Islet precursor cell (in vitro differentiated cells): Measurements from ENCODE around the gene SLC17A8.

Experiments used
- DNase-seq: peaks from one replicate; pipeline ENCODE4 v3.0.0-alpha.2; 2018

SLC17A8 gene

DNA sequence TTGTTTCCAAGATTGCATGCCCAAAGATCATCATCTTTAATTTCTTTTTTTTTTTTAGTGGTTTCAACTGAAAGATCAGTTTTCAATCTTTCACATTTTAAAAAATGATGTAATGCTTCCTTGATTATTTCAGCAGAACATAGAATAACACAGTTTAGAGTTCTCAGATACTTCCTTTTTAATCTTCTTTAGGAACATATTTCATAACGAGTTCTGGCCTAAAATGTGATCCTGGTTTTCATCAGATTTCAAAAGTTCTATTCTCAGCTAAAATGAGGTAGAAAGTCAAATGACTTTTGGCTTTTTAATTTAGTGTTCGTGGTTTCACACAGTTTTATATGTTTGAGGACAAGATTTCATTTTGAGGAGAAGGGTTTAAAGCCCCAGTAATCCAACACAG is 76.8 kb downstream of the SLC17A8 start:
- no peak for DNase-seq

DNA sequence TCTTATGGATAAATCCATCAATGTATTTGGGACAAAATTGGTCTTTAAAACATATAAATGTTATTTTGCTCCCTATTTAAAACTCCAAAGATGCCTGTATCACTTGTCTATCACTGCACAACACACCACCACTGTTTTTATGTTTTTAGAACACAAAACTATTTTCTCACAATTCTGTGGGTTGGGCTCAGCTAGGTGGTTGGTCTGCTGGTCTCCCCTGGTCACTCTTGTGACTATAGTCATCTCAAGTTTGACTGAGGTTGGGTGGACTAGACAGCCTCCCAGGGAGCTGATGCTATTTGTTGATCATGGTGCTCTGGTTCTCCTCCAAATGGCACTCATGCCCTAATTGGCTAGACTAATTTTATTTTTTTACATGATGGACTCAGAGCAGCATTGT is 77.3 kb downstream of the SLC17A8 start:
- no peak for DNase-seq

DNA sequence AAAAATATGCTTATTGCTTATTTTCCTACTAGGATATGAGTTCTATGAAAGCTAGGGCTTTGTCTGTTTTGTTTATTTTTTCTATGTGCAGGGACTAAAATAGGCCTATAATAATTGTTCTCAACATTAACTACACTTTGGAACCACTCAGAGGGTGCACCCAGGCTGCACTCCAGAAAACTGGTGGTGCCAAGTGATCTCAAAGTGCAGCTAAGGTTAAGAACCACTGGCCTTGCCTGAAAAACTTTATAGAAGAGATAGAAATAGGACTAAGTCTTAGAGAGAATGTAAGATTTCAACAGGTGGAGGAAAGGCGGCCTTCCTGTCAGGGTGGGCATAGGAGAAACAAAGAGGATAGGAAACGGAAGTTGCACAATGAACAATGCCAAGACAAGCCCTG is 79.1 kb downstream of the SLC17A8 start:
- no peak for DNase-seq

DNA sequence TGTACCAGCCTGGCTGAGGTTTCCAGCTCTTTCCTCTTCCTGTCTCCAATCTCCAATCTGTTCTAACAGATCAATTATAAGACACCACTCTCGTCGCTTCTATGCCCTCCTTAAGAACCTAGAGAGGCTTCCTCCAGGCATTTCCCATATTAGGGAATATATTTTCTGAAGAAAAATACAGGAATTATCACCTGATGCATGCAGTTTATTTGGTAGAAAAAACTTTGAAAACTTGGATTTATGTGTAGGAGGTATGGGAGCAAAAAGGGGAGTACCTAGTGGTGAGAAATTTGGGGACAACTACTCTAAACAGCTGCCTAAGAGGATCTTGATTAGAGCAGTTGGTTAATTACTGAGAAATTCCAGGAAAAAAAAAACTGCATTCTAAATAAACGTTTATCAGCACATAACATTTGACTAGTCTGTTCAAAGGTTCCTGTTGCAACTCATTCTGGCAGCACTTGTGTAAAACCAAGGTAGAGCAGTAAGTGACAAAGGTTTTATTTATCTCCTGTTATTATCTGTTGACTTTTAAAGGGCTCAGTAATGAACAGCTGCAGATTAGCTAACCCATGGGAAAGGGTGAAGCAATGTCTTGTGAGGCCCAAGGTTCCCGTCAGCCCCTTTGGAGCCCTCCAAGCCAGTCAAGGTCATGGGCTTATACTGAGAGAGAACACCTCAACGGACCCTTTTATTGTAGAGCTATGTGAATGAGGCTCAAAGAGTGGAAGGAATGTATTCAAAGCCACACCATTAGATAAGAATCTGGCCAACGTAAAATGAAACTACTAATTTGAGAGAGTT is 80.4 kb downstream of the SLC17A8 start:
- no peak for DNase-seq

DNA sequence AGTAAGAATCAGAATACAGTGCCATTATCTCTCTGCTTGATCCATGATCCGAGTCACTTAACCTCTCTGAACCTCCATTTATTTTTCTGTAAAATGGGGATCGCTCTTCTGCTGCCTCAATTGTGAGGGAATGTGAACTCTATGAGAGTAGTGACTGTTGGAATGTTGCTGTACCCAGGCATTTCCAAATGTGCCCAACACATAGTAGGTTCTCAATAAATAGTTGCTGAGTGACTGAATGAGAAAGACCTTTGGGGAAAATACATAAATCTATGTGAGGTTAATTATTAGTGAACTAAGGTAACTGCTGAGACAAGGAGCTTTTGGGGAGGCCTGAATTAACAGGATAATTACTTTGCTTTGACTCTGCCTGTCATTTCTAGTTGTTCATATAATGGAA is 82.9 kb downstream of the SLC17A8 start:
- no peak for DNase-seq

DNA sequence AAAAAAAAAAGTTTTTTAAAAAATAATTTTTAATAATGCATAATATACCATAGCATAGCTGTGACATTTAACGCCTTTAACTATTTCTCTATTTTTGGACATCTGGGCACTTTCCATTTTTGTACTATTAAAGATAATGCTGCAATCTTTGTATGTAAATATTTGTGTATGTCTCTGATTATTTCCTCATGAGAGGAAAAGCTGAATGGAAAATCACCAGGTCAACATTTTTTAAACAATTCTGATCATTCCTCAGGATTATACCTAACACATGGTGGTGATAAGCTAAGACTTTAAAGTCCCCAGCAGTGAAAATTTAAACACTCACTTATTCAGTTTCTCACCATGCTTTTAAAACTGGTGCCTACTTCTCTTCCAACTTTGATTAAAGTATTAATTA is 85.5 kb downstream of the SLC17A8 start:
- DNase-seq, result no peak

DNA sequence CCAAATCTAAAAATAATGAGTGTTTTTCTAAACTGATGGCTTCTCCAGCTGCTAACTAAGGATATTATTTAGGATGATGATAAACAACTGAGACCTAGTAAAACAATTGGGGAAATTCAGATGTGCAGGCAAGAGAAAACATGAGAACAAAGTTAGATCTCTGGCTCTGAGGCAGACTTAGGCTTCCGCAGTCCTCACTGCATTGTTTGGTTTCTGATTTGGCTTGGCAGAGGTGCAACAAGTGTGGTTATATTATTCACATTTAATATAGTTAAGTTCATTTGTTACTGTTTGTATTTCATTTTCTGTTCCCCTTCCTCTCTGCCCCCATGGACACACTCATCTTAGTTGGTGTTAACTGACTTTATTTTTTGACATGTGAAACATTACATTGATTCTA is 86.6 kb downstream of the SLC17A8 start:
- DNase-seq, result no peak

DNA sequence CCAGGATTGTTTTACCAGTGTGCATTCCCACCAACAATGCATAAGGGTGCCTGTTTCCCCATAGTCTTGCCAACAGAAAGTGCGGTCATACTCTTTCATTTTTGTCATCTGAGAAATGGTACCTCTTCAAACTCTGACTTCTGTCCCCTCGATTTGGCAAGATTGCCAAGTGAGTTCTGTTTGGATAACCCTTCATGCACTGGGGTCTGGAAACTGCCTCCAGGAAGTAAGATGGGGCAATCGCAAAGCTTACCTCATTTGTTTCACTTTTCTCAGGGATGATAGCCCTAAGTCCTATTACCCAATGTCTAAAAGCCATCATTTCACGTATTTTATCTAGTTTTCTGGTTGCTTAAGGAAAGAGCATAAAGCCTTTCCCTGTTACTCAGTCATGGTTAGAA is 88.2 kb downstream of the SLC17A8 start:
- no peak for DNase-seq

DNA sequence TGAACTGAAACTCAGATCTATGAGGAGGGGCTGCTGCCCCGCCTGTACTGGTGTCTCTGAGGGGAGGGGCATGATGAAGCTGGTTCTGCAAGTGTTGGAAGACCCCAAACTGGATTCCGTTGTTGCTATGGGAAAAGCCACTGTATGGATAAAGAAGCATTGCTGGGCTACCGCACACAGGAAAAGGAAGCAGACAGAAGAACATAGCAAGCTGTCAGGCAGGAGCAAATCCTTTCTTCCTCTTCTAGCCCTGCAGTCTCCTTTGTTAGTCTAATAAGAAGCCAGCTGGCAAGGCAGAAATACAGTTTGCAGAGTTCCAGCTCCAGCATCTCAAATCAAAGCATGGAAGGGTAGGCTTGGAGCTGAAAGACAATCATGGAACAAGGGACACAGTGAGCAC is 90.5 kb downstream of the SLC17A8 start:
- DNase-seq, result no peak

DNA sequence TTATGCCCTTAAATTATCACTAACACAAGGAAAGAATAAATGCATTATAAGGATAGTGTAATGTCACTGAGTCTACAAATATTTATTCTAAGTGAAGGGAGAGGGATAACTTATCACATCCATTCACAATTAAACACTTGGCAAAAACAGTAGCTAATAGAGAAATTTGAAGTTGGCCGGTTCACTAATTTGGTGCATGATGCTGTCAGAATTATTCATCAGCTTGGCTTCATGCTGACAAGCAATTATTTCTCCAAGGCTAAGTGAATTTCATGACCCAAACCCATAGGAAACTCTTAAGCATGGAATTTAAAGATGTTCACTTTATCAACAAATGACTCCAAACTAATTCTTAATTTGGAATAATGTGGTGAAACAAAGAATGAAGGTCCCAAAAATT is 91.8 kb downstream of the SLC17A8 start:
- no peak for DNase-seq

DNA sequence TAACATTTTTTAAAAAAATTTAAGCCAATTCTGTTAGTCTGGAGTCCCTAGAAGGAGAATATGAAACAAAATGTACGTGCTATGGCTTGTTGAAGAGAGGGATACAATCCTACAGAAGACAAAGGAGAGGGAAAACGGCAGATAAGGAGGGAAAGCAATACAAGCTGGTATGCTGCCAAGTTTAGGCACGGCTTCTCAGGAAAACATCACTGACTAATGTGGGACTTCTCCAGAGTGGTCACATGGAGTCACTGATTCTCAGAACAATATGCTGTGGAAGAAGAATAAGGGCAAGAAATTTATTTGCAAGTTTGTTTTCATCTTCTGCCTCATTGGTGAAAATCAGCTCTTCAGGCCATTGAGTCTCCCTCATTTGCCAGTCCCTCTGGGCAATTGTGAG is 93.9 kb downstream of the SLC17A8 start:
- DNase-seq, result no peak

DNA sequence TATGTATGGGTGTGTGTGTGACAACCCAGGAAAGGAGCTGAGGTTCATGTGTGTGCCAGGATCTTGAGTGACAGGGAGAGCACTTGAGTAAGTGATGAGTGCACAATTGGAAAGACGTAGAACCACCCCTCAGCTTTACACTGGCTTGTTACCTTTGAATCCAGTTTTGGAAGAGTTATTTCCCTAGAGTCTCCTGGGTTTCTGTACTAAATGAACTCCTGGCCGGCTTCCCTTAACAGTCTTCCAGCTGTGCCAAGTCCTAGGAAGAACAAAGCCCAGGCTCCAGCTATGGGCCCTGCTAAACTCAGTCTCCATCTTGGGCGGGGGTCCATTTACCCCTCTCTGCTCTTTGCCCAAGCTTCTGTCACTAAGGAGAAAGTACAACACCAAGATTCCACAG is 97.1 kb downstream of the SLC17A8 start:
- DNase-seq, result no peak

DNA sequence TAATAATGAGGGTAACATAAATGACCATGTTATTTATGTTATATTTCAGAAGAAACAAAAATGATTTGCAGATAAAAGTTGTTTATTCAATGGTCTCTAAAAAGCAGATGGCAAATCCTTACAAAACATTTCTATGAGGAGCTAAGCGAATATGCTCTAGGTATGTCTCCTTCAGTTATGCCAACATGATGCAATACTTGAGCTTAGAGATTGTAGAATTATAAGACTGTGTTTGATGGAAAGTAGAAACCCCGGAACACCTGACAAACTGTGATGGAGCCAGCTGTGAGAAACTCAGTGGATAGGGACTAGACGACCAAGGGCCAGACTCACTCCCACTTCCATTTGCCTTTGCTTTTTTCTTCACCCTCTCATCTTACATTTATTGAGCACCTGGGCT is 99.0 kb downstream of the SLC17A8 start:
- DNase-seq, result no peak

DNA sequence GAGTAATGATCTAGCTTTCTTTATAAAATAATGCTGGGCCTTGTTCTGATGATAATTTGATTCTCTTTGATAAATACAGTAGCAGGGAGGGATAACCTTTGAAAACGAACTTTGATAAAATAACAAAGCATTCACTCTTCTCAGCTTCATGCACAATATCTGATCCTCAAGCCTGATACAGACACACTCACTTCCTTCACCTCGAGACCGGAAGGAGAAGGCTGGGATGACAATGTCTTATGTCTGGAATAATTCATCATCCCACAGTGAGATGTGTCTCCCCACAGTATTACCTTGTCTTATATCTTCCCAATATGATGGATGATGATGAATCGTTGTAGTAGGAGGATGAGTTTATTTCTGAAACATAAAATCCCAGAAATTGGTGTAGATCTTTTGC is 101.3 kb downstream of the SLC17A8 start:
- DNase-seq, result no peak

DNA sequence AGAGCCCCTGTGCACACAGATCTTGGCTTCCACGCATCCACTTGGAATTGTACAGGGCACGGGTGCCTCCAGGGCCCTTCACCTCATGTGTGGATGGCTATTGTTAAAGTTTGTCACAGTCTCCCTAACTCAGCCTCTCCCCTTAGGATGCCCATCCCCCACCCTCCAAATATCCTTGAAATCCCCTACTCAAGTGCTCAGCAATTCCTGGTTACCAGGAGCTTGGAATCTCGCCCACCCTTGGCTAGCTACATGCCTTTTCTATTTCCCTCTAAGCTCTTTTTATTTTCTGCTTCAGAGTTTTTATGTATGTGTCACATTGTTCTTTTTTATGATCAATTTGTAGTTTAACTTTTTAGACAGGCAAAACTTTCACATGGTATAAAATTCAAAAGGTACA is 103.8 kb downstream of the SLC17A8 start:
- DNase-seq, result no peak

DNA sequence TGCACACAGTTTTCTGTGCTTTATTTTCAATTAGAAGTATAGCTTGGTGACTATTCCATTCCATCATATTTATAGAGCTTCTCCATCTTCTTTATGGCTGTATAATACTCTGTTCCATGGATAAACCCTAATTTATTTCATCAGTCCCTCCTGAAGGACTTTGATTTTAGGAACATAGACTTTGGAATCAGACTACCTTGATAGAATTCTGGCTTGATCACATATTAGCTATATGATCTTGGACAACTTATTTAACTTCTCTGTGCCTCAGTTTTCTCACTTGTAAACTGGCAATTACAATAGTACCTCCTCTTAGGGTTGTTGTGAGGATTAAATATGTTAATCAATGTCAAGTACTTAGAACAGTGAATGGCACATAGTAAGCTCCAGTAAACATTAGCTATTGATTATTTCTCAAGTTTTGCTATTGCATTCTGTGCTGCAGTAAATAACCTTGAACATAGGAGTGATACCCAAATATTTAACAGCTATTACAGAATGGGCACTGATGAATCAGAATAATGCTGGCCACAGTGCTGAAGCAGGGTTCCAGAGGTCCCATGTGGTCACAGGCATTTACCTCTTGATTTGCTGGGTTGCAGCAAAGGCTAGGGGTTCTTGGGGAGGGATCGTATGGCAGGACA is 104.6 kb downstream of the SLC17A8 start:
- DNase-seq, result no peak

DNA sequence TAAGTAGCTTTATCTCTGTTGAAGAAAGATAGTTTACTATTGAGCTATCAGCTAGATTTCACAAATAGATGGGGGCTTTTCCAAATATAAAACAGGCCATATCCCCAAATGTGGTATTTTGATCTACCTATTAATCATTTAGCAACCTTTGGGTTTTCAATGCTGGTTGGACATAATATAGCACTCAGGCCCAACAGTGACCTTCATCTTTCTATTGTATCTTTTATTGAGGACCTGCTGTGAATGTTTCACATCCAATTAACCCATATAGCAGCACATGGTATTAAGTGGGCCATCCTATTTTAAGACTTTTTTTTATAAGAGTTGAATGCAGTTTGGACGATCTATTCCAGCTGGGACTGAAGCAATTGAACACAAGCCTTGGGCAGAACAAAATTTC is 106.8 kb downstream of the SLC17A8 start:
- no peak for DNase-seq

DNA sequence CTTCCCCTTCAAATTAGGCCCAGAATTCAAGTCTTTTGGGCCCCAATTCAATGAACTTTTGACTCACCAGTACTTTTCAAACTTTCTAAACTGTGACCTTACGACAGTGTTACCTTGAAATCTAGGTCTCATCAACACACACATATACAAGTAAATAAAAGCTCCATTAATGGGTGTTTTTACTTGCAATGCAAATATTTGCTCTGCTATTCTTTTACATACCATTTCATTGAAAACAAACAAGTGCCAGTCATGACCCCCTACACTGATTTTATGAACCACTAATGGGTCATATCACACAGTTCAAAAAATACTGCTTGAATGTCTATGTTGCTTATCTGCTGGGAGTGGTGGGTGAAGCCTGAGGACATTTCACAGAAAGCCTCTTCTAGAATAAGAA is 107.7 kb downstream of the SLC17A8 start:
- DNase-seq, result no peak

DNA sequence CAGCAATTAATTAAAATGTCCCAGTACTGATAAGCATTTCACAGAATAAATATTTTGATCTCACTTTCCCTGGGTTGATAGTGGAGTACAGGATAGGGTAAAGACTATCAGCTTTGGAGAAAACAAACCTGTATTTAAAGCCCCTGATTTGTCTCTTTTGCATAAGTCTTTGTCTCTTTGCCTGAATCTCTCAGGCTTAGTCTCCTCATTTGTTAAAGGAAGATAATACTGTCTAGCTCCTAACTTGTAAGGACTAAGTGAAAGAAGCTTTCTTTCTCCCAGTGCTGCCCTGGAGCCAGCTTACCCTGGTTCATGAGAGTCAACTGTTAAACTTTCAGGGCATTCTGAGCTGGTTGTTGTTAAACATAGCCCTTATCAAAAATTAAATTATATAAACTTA is 111.3 kb downstream of the SLC17A8 start:
- DNase-seq, result no peak
